ENCODE measurements around the gene CGB3. TPM values are rescaled to one million over a fixed set of nuclear protein-coding genes. Genes with fewer than 3 reads are reported as not detected.

The CGB3 gene
- total RNA-seq, 4 donors from 2014 or later, result not detected

DNA sequence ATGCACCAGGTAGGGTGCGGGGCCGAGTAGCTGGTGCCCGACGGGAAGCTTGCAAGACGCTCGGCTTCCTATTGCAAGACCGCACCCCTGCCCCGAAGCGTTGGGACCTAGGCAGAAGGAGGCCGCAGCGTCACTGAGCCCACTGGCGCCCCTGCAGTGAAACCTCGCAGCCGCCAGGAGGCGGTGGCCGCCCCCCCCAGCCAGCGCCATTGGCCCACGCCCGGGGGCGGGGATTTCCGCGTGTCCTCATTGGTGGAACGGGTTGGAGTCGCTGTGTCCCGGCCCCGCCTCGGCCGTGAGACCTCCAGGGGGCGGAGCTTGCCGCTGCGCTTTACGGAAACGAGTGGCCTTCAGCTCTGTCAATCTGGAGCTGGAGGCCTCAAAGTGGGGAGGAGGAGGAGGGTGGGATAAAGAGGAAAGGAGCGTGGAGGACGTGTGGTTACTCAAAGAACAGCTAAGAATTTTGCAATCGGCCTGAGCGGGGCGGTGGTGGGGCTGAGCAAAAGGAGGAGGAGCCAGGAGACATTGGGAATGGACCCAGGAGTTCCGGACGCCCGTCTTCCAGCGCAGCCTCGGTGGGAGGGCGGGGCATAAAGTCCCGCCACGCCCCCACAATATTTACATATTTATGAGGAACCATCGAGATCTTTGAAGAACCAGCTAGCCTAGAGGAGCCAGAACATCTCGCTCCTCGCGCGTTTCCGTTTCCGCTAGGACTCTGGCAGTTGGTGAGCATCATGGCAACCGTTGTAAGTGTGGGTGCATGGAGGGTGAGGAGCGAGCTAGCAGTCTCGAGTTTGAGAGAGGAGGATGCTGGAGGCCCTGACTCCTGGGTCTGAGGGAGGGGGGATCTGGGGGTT is 30.7 kb downstream of the CGB3 start, which contains the start of the genes GYS1 and RUVBL2:
GYS1 (minus strand) TSS at position 135 of the 860 bp plus-strand sequence. CDS start 197 bp downstream, outside the sequence.
RUVBL2 (plus strand) TSS at position 713 of the 860 bp plus-strand sequence; CDS start at position 738, 25 bp downstream.
- TF ChIP-seq, protein P1, sequence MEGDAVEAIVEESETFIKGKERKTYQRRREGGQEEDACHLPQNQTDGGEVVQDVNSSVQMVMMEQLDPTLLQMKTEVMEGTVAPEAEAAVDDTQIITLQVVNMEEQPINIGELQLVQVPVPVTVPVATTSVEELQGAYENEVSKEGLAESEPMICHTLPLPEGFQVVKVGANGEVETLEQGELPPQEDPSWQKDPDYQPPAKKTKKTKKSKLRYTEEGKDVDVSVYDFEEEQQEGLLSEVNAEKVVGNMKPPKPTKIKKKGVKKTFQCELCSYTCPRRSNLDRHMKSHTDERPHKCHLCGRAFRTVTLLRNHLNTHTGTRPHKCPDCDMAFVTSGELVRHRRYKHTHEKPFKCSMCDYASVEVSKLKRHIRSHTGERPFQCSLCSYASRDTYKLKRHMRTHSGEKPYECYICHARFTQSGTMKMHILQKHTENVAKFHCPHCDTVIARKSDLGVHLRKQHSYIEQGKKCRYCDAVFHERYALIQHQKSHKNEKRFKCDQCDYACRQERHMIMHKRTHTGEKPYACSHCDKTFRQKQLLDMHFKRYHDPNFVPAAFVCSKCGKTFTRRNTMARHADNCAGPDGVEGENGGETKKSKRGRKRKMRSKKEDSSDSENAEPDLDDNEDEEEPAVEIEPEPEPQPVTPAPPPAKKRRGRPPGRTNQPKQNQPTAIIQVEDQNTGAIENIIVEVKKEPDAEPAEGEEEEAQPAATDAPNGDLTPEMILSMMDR (IDR thresholded peaks at IDR 0.05), result peak; percentile 99 to 100 (median 99)
- TF ChIP-seq POLR2A (IDR thresholded peaks at IDR 0.05), result peak; percentile 79 to 90
- TF ChIP-seq EP300 (IDR thresholded peaks at IDR 0.05), result peak; percentile 91 to 94
- peak within 1 kb of the TSS; percentile 83 to 99 (median 92) for H3K27ac ChIP-seq
- peak; percentile 98 to 99 for DNase-seq (ENCODE audit: low spot score in 2 of 2)
- H3K9me3 ChIP-seq, result no peaks in the 10 kb centered on the region
- H3K4me1 ChIP-seq, result peaks cover 0 to 46% (median 25%) of the 10 kb centered on the region in 4 donors
- H3K27me3 ChIP-seq, result no peaks in the 10 kb centered on the region
- peak within 1 kb of the TSS; percentile 55 to 92 (median 71) for H3K4me3 ChIP-seq
- 0 to 1% methylated on average over 40 to 43 of the region's 56 CpGs for WGBS, 2 donors
- peaks cover 0 to 21% (median 1%) of the 10 kb centered on the region in 3 donors for H3K36me3 ChIP-seq

DNA sequence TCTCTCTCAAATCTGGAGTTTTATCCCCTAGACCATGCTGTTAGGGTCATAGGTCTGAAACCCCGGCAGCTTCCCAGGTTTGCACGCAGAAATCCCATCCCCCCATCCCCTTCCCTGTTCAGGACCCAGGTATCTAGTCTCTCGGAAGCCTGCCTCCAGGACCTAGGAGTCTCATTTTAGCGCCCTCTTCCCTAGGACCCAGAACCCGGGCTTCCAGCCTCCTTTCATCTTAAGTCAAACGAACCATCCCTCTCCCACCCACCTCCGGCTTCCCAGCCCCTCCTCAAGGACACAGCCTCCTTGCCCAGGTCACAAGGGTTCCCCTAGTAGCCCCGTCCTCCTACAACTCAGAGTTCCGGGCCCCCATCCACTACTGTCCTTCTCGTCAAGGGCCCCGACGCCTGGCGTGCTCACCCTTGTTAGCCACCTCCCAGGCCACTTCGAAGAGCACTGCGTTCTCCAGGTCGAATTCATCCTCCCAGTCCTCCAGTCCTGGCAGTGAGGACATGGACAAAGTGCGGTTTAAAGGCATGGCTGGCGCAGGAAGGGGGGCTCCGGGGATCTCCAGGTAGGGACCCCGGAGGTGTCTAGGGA is 31.5 kb downstream of the CGB3 start:
- no peak for DNase-seq (ENCODE audit: low spot score in 2 of 2)
- peaks cover 0 to 46% (median 25%) of the 10 kb centered on the region in 4 donors for H3K4me1 ChIP-seq
- peak overlapping the region; percentile 55 to 92 (median 71) for H3K4me3 ChIP-seq
- H3K9me3 ChIP-seq, result no peaks in the 10 kb centered on the region
- H3K36me3 ChIP-seq, result peaks cover 0 to 28% (median 4%) of the 10 kb centered on the region in 3 donors
- TF ChIP-seq, protein P1 (IDR thresholded peaks at IDR 0.05), result no peak
- TF ChIP-seq EP300 (IDR thresholded peaks at IDR 0.05) (no peak), POLR2A (IDR thresholded peaks at IDR 0.05) (no peak)
- peak overlapping the region; percentile 83 to 99 (median 92) for H3K27ac ChIP-seq
- WGBS, 2 donors, result 1% methylated on average over 16 to 20 of the region's 20 CpGs
- no peaks in the 10 kb centered on the region for H3K27me3 ChIP-seq

DNA sequence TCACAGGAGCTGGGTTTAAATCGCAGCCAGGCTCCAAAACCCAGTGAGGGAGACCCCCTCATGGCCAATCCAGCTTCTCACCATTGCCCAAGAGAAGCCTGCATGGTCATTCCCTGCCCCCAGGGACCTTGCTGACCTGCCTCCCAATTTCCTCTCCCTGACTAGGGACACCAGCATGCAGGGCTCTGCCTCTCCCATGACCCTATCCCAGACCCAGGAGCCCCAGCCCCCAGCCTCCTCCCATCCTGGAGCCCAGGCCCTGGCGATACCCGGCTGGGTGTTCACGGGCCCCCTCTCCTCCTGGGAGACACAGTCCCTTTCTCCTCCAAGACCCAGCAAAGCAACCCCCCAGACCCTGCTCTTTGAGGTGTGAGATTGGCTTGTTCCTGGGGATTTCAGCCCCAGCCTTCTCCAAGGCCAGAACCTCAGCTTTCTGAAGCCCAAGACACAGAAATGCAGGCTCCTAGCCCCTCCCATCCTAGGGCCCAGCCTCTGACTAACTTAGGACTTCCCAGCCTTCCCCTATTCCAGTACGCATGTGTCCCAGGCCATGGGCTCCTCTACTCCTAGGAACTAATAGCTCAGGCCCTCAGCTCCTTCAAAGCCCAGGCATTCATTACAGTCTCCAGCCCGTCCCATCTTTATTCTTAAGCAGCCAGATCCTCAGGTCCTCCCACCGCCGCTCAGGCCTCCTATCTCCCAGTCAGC is 32.1 kb downstream of the CGB3 start:
- peak; percentile 45 to 71 for DNase-seq (ENCODE audit: low spot score in 2 of 2)

DNA sequence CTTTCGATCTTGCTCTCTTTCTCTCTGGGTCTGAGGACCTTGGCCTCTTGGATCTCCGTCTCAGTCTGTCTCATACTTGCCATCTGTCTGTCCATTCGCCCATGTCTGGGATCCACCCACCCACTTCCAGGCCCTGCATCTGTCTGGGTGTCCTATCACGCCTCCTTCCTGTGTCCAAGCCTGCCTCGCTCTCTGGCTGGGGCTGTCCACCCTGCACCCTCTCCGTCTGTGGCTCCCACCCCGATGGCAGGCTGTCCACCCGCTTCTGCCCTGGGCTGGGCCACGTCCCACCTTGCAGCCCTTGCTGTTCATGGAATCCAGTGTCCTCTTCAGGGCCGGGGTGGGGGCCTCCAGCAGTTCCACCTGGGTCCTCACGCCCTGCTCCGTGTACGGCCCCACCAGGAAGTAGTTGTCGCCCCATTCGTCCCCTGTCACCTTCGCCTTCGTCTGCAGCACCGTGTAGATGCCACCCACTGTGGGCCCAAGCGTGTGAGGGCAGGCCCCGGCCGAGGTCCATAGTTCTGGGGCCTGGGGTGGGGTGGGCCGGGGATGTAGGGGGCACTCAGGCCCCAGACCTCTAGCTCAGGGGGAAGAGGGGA is 33.0 kb downstream of the CGB3 start:
- H3K27me3 ChIP-seq, result no peaks in the 10 kb centered on the region
- H3K36me3 ChIP-seq, result peaks cover 0 to 43% (median 4%) of the 10 kb centered on the region in 3 donors
- no peaks in the 10 kb centered on the region for H3K9me3 ChIP-seq
- no peak overlapping the region for H3K4me3 ChIP-seq
- DNase-seq (ENCODE audit: low spot score in 2 of 2), result no peak
- H3K27ac ChIP-seq, result peak overlapping the region in 3 of 4 donors; percentile 83 to 99 (median 94)
- H3K4me1 ChIP-seq, result peaks cover 0 to 46% (median 25%) of the 10 kb centered on the region in 4 donors
- 91 to 93% methylated on average over 22 of the region's 22 CpGs for WGBS, 2 donors
- TF ChIP-seq, protein P1 (IDR thresholded peaks at IDR 0.05), result no peak
- TF ChIP-seq EP300 (IDR thresholded peaks at IDR 0.05) (no peak), POLR2A (IDR thresholded peaks at IDR 0.05) (no peak)

More for the DNA sequence above, 32.1 kb downstream of the CGB3 start:
- H3K27ac ChIP-seq, result peak overlapping the region; percentile 83 to 99 (median 92)
- H3K36me3 ChIP-seq, result peaks cover 0 to 34% (median 4%) of the 10 kb centered on the region in 3 donors
- H3K4me3 ChIP-seq, result peak overlapping the region; percentile 55 to 92 (median 71)
- TF ChIP-seq, protein P1 (IDR thresholded peaks at IDR 0.05), result no peak
- TF ChIP-seq EP300 (IDR thresholded peaks at IDR 0.05) (peak in 1 of 2 donors; percentile 72), POLR2A (IDR thresholded peaks at IDR 0.05) (peak; percentile 52 to 55)
- peaks cover 0 to 46% (median 25%) of the 10 kb centered on the region in 4 donors for H3K4me1 ChIP-seq
- H3K27me3 ChIP-seq, result no peaks in the 10 kb centered on the region
- no peaks in the 10 kb centered on the region for H3K9me3 ChIP-seq
- 13 to 14% methylated on average over 7 to 8 of the region's 8 CpGs for WGBS, 2 donors

All from tibial nerve (tissue), 4 donors.